Measurements from ENCODE around the gene ADAM30. TPM values are rescaled to one million over a fixed set of nuclear protein-coding genes. Genes with fewer than 3 reads are reported as not detected.
"Not testable (repeated sequence)": the region's sequence is repeated elsewhere in the genome, so short reads cannot be mapped to it uniquely, and the experiment has no call there.

ADAM30 gene
- total RNA-seq, 2 experiments from 2014 or later = not detected

DNA sequence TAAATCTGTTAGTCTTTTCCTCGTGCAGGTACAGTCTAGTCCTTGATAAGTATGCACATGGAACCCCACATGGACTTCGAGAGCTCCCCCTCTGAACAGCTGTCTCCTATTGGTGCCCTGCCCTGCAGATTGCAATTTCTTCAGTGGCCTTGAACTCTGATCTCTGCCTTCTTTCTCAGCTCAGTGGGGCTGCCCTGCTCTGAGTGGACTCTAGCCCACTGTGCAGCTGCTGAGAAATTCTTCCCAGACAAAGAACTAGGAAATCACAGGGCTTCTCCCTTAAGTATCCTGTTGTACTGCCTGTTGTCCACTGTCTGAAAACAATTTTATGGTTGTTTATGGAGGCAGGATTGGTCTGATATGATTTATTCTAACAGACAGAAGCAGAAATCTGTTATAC is 38.2 kb downstream of the ADAM30 start:
- Histone ChIP-seq H4K20me1 (ENCODE audit: insufficient read depth, low read length) (no peaks in the 10 kb centered on the region), H3K79me2 (ENCODE audit: insufficient read depth, low read depth, low read length) (no peaks in the 10 kb centered on the region), H3K27ac (ENCODE audit: low read depth, low read length, poor library complexity, severe bottlenecking) (no peak overlapping the region), H3K9me3 (ENCODE audit: low read length) (no peaks in the 10 kb centered on the region), H3K36me3 (ENCODE audit: insufficient read depth, low read length) (no peaks in the 10 kb centered on the region), H3K4me1 (ENCODE audit: insufficient read depth, low read length, poor library complexity, severe bottlenecking) (no peaks in the 10 kb centered on the region), H3K9me2 (ENCODE audit: insufficient read depth, low read length) (no peaks in the 10 kb centered on the region), H3K4me2 (ENCODE audit: low read length) (no peak overlapping the region), H3K4me3 (ENCODE audit: low read depth, low read length, poor library complexity, severe bottlenecking) (no peak overlapping the region), H2AFZ (ENCODE audit: low read length) (no peak overlapping the region)
- ChIA-PET CTCF (ENCODE audit: unreplicated experiment) (no interaction called here), POLR2A (no interaction called here)
- DNase-seq (ENCODE audit: low spot score) = no peak
- TF ChIP-seq EZH2phosphoT487 (IDR thresholded peaks at IDR 0.05; ENCODE audit: borderline replicate concordance, low read depth, low read length) = no peak
- TF ChIP-seq, protein P1, sequence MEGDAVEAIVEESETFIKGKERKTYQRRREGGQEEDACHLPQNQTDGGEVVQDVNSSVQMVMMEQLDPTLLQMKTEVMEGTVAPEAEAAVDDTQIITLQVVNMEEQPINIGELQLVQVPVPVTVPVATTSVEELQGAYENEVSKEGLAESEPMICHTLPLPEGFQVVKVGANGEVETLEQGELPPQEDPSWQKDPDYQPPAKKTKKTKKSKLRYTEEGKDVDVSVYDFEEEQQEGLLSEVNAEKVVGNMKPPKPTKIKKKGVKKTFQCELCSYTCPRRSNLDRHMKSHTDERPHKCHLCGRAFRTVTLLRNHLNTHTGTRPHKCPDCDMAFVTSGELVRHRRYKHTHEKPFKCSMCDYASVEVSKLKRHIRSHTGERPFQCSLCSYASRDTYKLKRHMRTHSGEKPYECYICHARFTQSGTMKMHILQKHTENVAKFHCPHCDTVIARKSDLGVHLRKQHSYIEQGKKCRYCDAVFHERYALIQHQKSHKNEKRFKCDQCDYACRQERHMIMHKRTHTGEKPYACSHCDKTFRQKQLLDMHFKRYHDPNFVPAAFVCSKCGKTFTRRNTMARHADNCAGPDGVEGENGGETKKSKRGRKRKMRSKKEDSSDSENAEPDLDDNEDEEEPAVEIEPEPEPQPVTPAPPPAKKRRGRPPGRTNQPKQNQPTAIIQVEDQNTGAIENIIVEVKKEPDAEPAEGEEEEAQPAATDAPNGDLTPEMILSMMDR (conservative IDR thresholded peaks at IDR 0.05; ENCODE audit: low read length) = no peak
- intact Hi-C loops (cut with micrococcal nuclease; ENCODE audit: unreplicated experiment) = no loop called here
- BruUV-seq (replicated peaks) = no TSS peak

DNA sequence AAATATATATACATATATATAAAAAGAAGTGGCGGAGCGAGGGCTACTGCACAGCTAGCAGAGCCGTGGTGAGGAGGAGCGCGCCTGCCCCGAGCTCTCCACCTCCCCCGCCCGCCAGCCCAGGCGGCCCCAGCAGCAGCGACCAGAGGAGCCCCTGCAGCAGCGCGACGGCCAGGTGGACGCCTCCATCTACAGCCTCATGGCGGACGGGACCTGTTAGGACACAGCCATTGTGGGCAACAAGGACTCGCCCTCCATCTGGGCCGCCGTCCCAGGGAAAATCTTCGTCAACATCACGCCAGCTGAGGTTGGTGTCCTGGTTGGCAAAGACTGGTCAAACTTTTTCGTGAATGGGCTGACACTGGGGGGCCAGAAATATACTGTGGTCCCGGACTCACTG is 43.2 kb downstream of the ADAM30 start:
- H3K79me2 ChIP-seq (ENCODE audit: insufficient read depth, low read depth, low read length) = no peaks in the 10 kb centered on the region
- no peak overlapping the region for H3K4me2 ChIP-seq (ENCODE audit: low read length)
- H3K4me3 ChIP-seq (ENCODE audit: low read depth, low read length, poor library complexity, severe bottlenecking) = no peak overlapping the region
- no peak overlapping the region for H3K27ac ChIP-seq (ENCODE audit: low read depth, low read length, poor library complexity, severe bottlenecking)
- no peaks in the 10 kb centered on the region for H4K20me1 ChIP-seq (ENCODE audit: insufficient read depth, low read length)
- intact Hi-C loops (cut with micrococcal nuclease; ENCODE audit: unreplicated experiment) = no loop called here
- H3K36me3 ChIP-seq (ENCODE audit: insufficient read depth, low read length) = no peaks in the 10 kb centered on the region
- H3K9me2 ChIP-seq (ENCODE audit: insufficient read depth, low read length) = no peaks in the 10 kb centered on the region
- H3K4me1 ChIP-seq (ENCODE audit: insufficient read depth, low read length, poor library complexity, severe bottlenecking) = no peaks in the 10 kb centered on the region
- no TSS peak for BruUV-seq (replicated peaks)
- no peak for DNase-seq (ENCODE audit: low spot score)
- ChIA-PET POLR2A (no interaction called here), CTCF (ENCODE audit: unreplicated experiment) (no interaction called here)
- no peak overlapping the region for H2AFZ ChIP-seq (ENCODE audit: low read length)
- no peaks in the 10 kb centered on the region for H3K9me3 ChIP-seq (ENCODE audit: low read length)
- TF ChIP-seq EZH2phosphoT487 (IDR thresholded peaks at IDR 0.05; ENCODE audit: borderline replicate concordance, low read depth, low read length) = no peak
- TF ChIP-seq, protein P1 (conservative IDR thresholded peaks at IDR 0.05; ENCODE audit: low read length) = no peak

DNA sequence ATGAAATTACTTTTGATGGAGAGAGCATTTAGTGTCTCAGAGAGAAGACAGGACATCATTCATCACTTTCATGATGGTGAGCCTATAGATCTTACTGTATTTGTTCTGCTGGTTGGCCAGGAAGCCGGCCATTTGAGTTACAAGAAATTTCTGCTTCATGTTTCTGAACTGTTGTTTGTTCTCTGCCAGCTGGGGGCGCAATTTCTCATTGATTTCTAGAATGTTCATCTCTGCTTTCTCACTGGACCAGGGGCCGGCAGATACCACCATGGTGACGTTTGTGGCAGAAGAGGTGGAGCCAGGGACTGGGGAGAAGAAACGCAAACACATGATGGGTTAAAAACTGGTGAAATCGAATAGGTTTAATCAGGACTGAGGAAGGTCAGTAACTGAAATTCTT is 52.1 kb downstream of the ADAM30 start:
- CTCF ChIA-PET (ENCODE audit: unreplicated experiment); H3K9me2 ChIP-seq (ENCODE audit: insufficient read depth, low read length); H3K4me1 ChIP-seq (ENCODE audit: insufficient read depth, low read length, poor library complexity, severe bottlenecking); DNase-seq (ENCODE audit: low spot score); H3K4me2 ChIP-seq (ENCODE audit: low read length); H2AFZ ChIP-seq (ENCODE audit: low read length); H3K36me3 ChIP-seq (ENCODE audit: insufficient read depth, low read length); intact Hi-C loops (cut with micrococcal nuclease; ENCODE audit: unreplicated experiment); H3K9me3 ChIP-seq (ENCODE audit: low read length); H3K4me3 ChIP-seq (ENCODE audit: low read depth, low read length, poor library complexity, severe bottlenecking); H3K27ac ChIP-seq (ENCODE audit: low read depth, low read length, poor library complexity, severe bottlenecking); BruUV-seq (replicated peaks); H4K20me1 ChIP-seq (ENCODE audit: insufficient read depth, low read length); POLR2A ChIA-PET; H3K79me2 ChIP-seq (ENCODE audit: insufficient read depth, low read depth, low read length): not testable (repeated sequence)
- TF ChIP-seq, protein P1 (conservative IDR thresholded peaks at IDR 0.05; ENCODE audit: low read length) = peak; percentile 69

Other genes starting within 250 kb of the ADAM30 start
- gene ZNF697, start 248.2 kb downstream of the ADAM30 start, total RNA-seq (2014; rRNA removed; shearing (Covaris generic)) = not detected in 2 replicates
- not detected in 2 replicates for gene ZNF697, start 248.2 kb downstream of the ADAM30 start, total RNA-seq (2022)
- gene PHGDH, start 184.6 kb downstream of the ADAM30 start, total RNA-seq (2014; rRNA removed; shearing (Covaris generic)) = 283 and 287 TPM in 2 replicates
- 451 and 506 TPM in 2 replicates for gene PHGDH, start 184.6 kb downstream of the ADAM30 start, total RNA-seq (2022)
- not detected in 2 replicates for gene HMGCS2, start 127.6 kb downstream of the ADAM30 start, total RNA-seq (2014; rRNA removed; shearing (Covaris generic))
- gene HMGCS2, start 127.6 kb downstream of the ADAM30 start, total RNA-seq (2022) = not detected in 2 replicates
- not detected in 2 replicates for gene REG4, start 85.1 kb downstream of the ADAM30 start, total RNA-seq (2014; rRNA removed; shearing (Covaris generic))
- not detected in 2 replicates for gene REG4, start 85.1 kb downstream of the ADAM30 start, total RNA-seq (2022)
- gene NOTCH2, start 173.1 kb upstream of the ADAM30 start, total RNA-seq (2014; rRNA removed; shearing (Covaris generic)) = 31.0 and 36.1 TPM in 2 replicates
- gene NOTCH2, start 173.1 kb upstream of the ADAM30 start, total RNA-seq (2022) = 42.0 and 50.6 TPM in 2 replicates